NCI-H774 (cell line): ENCODE results near the gene TMPRSS4.
"Not testable (repeated sequence)": the region's sequence is repeated elsewhere in the genome, so short reads cannot be mapped to it uniquely, and the experiment has no call there.

Experiments
- DNase-seq: peaks from one replicate; lab custom pipeline; 2025; lab: John Stamatoyannopoulos, UW

TMPRSS4 gene

DNA sequence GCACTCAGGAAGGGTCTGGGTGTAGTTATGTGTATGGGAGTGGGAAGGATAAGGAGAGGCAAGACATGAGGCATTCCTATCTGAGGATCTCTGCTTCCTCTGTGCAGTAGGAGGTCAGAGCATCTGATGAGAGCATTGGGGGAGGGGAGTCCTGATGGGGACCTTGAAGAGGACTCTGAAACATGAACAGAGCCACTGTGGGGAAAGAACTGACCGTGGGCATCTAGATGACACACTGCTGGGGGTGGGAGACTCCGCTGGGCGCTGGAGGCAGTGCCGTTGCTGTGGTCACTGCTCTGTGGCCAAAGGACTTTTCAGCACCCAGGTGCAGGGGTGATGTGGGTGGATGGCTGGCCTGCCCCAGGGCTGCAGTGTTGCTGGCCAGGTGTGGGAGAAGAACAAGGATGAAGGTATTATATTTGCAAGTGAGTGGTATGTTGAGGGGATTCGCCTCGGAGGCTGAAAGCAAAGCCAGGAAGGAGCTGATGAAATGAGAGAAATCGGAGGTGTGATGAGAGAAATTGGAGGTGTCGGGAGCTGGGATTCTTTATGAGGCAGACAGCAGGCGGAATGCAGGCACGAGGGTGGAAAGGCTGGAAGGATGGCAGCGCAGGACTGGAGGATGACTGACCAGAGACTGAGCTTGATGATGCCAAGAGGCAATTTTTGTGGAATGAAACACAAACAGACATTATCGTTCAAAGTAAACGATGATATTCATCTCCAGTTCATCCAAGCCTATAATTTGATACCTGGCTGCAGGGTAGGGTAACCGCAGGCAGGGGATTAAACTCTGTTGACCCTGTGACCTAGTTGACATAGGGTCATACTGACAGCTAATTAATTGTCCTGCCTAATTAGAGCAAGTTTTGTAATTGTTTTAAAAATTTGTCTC is 19.4 kb upstream of the TMPRSS4 start:
- DNase-seq = no peak

GRCh38 chr11:118058311-118059245 is 18.3 kb upstream of the TMPRSS4 start:
- DNase-seq = no peak

DNA sequence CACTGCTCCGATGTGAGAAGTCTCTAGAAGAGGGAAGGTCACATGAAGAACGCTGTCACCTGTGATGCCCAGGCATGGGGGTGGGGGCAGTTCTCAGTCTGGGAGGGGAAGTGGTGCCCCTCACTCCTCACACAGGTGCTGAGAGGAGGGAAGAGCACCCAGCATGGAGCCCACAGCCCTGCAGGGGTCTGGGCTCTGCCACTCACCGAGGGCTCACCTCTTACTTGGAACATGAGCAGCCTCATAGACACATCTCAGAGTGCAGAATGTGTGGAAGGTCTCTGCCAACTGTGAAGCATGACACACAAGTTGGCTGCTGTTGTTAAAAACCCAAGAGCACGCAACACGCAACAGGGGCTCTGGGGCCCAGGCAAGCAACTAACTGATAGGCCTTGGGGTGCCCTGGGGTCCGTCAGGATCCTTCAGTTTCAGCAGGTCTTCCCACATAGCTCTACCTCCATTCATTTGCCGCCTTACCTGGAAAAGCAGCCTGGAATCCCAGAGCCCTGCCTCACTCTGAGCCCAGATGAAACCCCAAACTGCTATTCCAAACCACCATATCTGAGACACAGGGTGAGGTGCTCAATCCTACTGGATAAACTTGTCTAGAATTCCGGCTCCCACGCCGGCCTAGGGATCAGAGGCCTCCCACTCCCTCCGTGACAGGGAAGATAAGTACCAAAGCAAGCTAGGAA is 17.5 kb upstream of the TMPRSS4 start:
- DNase-seq = no peak

- DNase-seq = no peak
These were observed 16.7 kb upstream of the TMPRSS4 start for GRCh38 chr11:118060081-118060661.

- DNase-seq = no peak
These were observed 16.0 kb upstream of the TMPRSS4 start for GRCh38 chr11:118060869-118061268.

GRCh38 chr11:118061586-118062125 is 15.2 kb upstream of the TMPRSS4 start:
- no peak for DNase-seq

- not testable (repeated sequence) for DNase-seq
These were observed 14.7 kb upstream of the TMPRSS4 start for GRCh38 chr11:118062181-118062580.

GRCh38 chr11:118062631-118063030 is 14.2 kb upstream of the TMPRSS4 start:
- not testable (repeated sequence) for DNase-seq

- DNase-seq = no peak
These were observed 11.9 kb upstream of the TMPRSS4 start for GRCh38 chr11:118064956-118065355.

DNA sequence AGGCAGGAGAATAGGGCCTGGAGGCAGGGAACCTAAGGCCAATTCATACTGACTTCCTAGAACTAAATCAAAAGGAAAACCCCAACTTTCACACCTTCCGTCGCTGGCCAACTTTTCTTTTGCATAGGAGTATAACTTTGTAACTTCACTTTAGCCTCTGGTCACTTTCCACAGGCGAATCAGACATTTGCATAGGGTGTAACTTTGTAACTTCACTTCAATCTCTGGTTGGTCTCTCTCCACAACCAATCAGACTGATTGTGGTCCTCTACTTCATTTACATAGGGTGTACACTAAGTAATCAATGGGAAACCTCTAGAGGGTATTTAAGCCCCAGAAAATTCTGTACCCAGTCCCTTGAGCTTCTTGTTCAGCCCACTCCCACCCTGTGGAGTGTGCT is 11.5 kb upstream of the TMPRSS4 start:
- DNase-seq = no peak

DNA sequence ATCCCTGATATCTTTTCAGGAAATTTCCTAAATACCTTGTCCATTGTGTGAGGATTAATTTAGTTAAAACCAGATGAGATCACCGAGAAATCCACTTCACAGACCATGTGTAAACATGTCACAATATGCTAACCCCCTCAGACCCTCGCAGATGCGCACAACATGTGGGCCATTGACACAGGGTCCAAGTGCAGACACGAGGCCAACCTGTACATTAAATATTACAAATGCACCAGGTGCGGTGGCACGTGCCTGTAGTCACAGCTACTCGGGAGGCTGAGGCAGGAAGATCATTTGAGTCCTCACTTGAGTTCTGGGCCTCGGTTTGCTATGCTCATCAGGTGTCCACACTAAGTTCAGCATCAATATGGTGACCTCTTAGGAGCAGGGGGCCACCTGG is 9.9 kb upstream of the TMPRSS4 start:
- no peak for DNase-seq

GRCh38 chr11:118068206-118068944 is 8.5 kb upstream of the TMPRSS4 start:
- no peak for DNase-seq

GRCh38 chr11:118068945-118069612 is 7.8 kb upstream of the TMPRSS4 start:
- no peak for DNase-seq

GRCh38 chr11:118071416-118072030 is 5.4 kb upstream of the TMPRSS4 start:
- DNase-seq = no peak

GRCh38 chr11:118073554-118073953 is 3.3 kb upstream of the TMPRSS4 start:
- DNase-seq = no peak

DNA sequence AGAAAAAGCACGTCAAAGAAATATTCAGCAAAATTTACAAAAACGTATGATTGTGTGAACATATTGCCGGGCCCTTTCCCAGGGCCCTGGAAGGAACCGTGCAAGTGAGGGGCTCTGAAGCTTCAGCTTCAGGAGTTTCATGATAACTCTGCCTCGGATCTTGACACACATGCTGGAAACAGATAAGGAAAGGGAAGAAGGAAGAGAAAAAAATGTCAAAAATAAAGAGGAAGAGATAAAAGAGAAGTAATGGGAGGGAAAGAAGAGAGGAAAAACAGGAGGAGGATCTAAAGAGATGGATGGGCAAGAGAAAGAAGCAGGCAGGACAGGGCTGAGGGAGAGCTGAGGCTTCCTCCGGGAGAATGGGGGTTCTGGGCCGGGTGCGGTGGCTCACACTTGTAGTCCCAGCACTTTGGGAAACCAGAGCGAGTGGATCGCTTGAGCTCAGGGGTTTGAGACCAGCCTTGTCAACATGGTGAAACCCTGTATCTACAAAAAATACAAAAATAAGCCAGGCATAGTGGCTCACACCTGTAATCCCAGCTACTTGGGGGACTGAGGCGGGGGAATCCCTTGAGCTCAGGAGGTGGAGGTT is 2.7 kb upstream of the TMPRSS4 start:
- DNase-seq = no peak

GRCh38 chr11:118074785-118075184 is 2.1 kb upstream of the TMPRSS4 start:
- DNase-seq = no peak

- no peak for DNase-seq
These were observed 2.1 kb downstream of the TMPRSS4 start for GRCh38 chr11:118078911-118079411.

DNA sequence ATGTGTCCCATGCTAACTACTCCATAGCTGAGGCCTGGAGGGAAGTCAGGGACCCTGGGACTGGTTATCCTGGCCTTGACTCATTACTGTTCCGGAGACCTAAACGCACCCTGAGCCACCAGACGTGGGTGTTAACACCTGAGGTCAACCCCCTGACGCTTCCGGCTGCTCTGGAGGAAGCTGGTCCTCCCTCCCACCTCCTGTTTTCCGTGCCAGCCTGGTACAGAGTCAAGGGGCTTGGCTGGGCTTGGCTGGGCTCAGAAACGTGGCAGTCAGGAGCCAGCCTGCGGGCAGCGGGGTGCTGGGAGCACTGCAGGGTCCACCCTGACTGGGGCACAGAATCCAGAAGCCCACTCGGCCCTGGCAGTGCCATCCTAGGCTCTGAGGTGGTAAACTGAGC is 2.6 kb downstream of the TMPRSS4 start:
- no peak for DNase-seq
